BJ (cell line): ENCODE measurements around the gene B3GNT3. TPM values are rescaled to one million over a fixed set of nuclear protein-coding genes. Genes with fewer than 3 reads are reported as not detected.

Experiments
- CTCF ChIA-PET: fragments of 350-600 bp; formaldehyde crosslinking; extraction: SDS; loops from one replicate; lab custom pipeline; 2021; ENCODE audit warnings: antibody characterized with exemption, inconsistent platforms; lab: Yijun Ruan, JAX
- POLR2A ChIA-PET: fragments of 300-600 bp; sonication (Branson Sonifier 250); formaldehyde crosslinking; extraction: SDS; loops from one replicate; lab custom pipeline; 2021; ENCODE audit warnings: antibody characterized with exemption; lab: Charles Lee
- DNase-seq: peaks from one replicate; pipeline ENCODE4 v3.0.0-alpha.2; 2011; ENCODE audit warnings: low read depth
- H3K27me3 ChIP-seq: 2 replicates; pipeline ENCODE4 v1.6.0; 2011; ENCODE audit warnings: low read length; ENCODE audit not compliant: control insufficient read depth, insufficient read depth
- H3K36me3 ChIP-seq: 2 replicates; pipeline ENCODE4 v1.5.1; 2011; ENCODE audit warnings: low read length; ENCODE audit not compliant: control insufficient read depth, insufficient read depth
- H3K4me3 ChIP-seq: 2 replicates; pipeline ENCODE4 v1.5.1; 2011; ENCODE audit warnings: low read depth, mild to moderate bottlenecking, control low read depth, low read length
- CTCF ChIP-seq: IDR thresholded peaks from 2 replicates; pipeline ENCODE4 v1.5.1; 2011; ENCODE audit warnings: low read depth, mild to moderate bottlenecking, control low read depth, inconsistent platforms, low read length, moderate library complexity; ENCODE audit not compliant: insufficient read depth
- polyA plus RNA-seq: library from polyadenylated mRNA; depleted of rRNA; stranded (reverse); fragments of >200 nt; gene quantifications from 2 replicates; pipeline ENCODE4 v1.2.3, GENCODE V29; 2011

The B3GNT3 gene
- polyA plus RNA-seq, 1 experiment = not detected

GRCh38 chr19:17803264-17803896 is 8.4 kb downstream of the B3GNT3 start:
- no peaks in the 10 kb centered on the region for H3K36me3 ChIP-seq
- H3K4me3 ChIP-seq = no peak overlapping the region
- ChIA-PET POLR2A (no interaction called here), CTCF (interaction anchor here (1.1 to 2.7 kb wide), 3 partner anchors 10 to 37 kb away, joined by 4 to 8 read pairs (median 6); no protein-coding TSS in a partner anchor)
- DNase-seq = no peak
- 0 out of 2 replicates have a peak, but pooled peaks cover 3% of the 10 kb centered on the region for H3K27me3 ChIP-seq
- TF ChIP-seq CTCF = no peak

GRCh38 chr19:17805427-17805826 is 10.5 kb downstream of the B3GNT3 start:
- Histone ChIP-seq H3K27me3 (peaks cover 5% of the 10 kb centered on the region; the same call in 1 of the 2 replicates), H3K36me3 (no peaks in the 10 kb centered on the region), H3K4me3 (no peak overlapping the region)
- ChIA-PET CTCF (interaction anchor here (0.7 to 1.1 kb wide), 2 partner anchors 21 kb away, joined by 3 read pairs; no protein-coding TSS in a partner anchor), POLR2A (no interaction called here)
- no peak for DNase-seq
- no peak for TF ChIP-seq CTCF

GRCh38 chr19:17806945-17807344 is 12.0 kb downstream of the B3GNT3 start:
- ChIA-PET CTCF (no interaction called here), POLR2A (no interaction called here)

GRCh38 chr19:17807731-17808316 is 12.9 kb downstream of the B3GNT3 start:
- Histone ChIP-seq H3K4me3 (no peak overlapping the region), H3K36me3 (no peaks in the 10 kb centered on the region), H3K27me3 (peaks cover 2% of the 10 kb centered on the region; the same call in 1 of the 2 replicates)
- TF ChIP-seq CTCF = no peak
- POLR2A ChIA-PET = no interaction called here
- CTCF ChIA-PET = no interaction called here
- no peak for DNase-seq

More at GRCh38 chr19:17806945-17807344, 12.0 kb downstream of the B3GNT3 start:
- no peak for TF ChIP-seq CTCF
- peaks cover 5% of the 10 kb centered on the region; the same call in 1 of the 2 replicates for H3K27me3 ChIP-seq
- no peaks in the 10 kb centered on the region for H3K36me3 ChIP-seq
- H3K4me3 ChIP-seq = no peak overlapping the region
- DNase-seq = no peak

GRCh38 chr19:17811103-17811502 is 16.2 kb downstream of the B3GNT3 start:
- CTCF ChIA-PET = no interaction called here
- POLR2A ChIA-PET = no interaction called here
- DNase-seq = no peak
- Histone ChIP-seq H3K27me3 (peaks cover 2% of the 10 kb centered on the region; the same call in 1 of the 2 replicates), H3K36me3 (no peaks in the 10 kb centered on the region), H3K4me3 (no peak overlapping the region)
- no peak for TF ChIP-seq CTCF
